ENCODE results near the gene PTPRB. TPM values are rescaled to one million over a fixed set of nuclear protein-coding genes. Genes with fewer than 3 reads are reported as not detected.

The PTPRB gene
- total and polyA plus RNA-seq, 2 of the 4 experiments (the other 2 are of a cell fraction): 4.1 to 6.5 TPM

GRCh38 chr12:70627677-70628076, 9.6 kb downstream of the PTPRB start:
- WGBS, 2 experiments (ENCODE audit: extremely low coverage in 2 of 2, insufficient read length in 1 of 2): no CpG with 5 or more reads among the region's 5 CpGs
- H3K23ac ChIP-seq (ENCODE audit: low read depth, low read length): no peak overlapping the region
- H3K4me1 ChIP-seq (ENCODE audit: control insufficient read depth, insufficient read depth, low read length): no peaks in the 10 kb centered on the region
- TF ChIP-seq FOS (IDR thresholded peaks at IDR 0.05; ENCODE audit: low read depth, low read length) (no peak), MXI1 (IDR thresholded peaks at IDR 0.05; ENCODE audit: borderline replicate concordance, low read depth, low read length) (no peak), MAFK (IDR thresholded peaks at IDR 0.05; ENCODE audit: low read depth, low read length) (no peak), BHLHE40 (IDR thresholded peaks at IDR 0.05; ENCODE audit: low read depth, low read length) (no peak), USF2 (IDR thresholded peaks at IDR 0.05; ENCODE audit: low read depth, low read length) (no peak), NFE2L2 (IDR thresholded peaks at IDR 0.05; ENCODE audit: low read depth, low read length) (no peak), CEBPB (IDR thresholded peaks at IDR 0.05; ENCODE audit: low read depth, low read length) (no peak), POLR2A (IDR thresholded peaks at IDR 0.05; ENCODE audit: low read depth, low read length) (no peak), CTCF (conservative IDR thresholded peaks at IDR 0.05; ENCODE audit: low read depth, low read length) (no peak), RFX5 (IDR thresholded peaks at IDR 0.05; ENCODE audit: low read depth, low read length) (no peak), RAD21 (IDR thresholded peaks at IDR 0.05; ENCODE audit: low read length) (no peak), MAZ (IDR thresholded peaks at IDR 0.05; ENCODE audit: borderline replicate concordance, low read depth, low read length) (no peak), RCOR1 (IDR thresholded peaks at IDR 0.05; ENCODE audit: insufficient replicate concordance, low read length) (no peak), ELK1 (IDR thresholded peaks at IDR 0.05; ENCODE audit: borderline replicate concordance, low read depth, low read length) (no peak), CHD1 (IDR thresholded peaks at IDR 0.05; ENCODE audit: low read depth, low read length) (no peak), SMC3 (IDR thresholded peaks at IDR 0.05; ENCODE audit: low read depth, low read length) (no peak)
- H4K91ac ChIP-seq (ENCODE audit: insufficient read depth, low read depth, low read length): no peak overlapping the region
- dilution Hi-C loops (cut with HindIII; ENCODE audit: low sequenced_read_pairs, unreplicated experiment) (no loop called here), in situ Hi-C loops (cut with MboI; ENCODE audit: low sequenced_read_pairs) (no loop called here), intact Hi-C loops (cut with micrococcal nuclease) (no loop called here)
- H4K5ac ChIP-seq (ENCODE audit: low read depth, low read length): no peak overlapping the region
- no peak overlapping the region for H2BK20ac ChIP-seq (ENCODE audit: low read depth, low read length)
- no peak overlapping the region for H2AFZ ChIP-seq (replicated peaks; ENCODE audit: low read length, poor library complexity)
- H3K27ac ChIP-seq (ENCODE audit: insufficient read depth, low read length): no peak overlapping the region
- no peaks in the 10 kb centered on the region for H3K9me1 ChIP-seq (ENCODE audit: insufficient read depth, low read length)
- BruUV-seq (replicated peaks): no TSS peak
- H3K4ac ChIP-seq (ENCODE audit: low read depth, low read length): no peak overlapping the region
- DNase-seq (no peak), ATAC-seq (ENCODE audit: low read depth) (no peak)
- no peaks in the 10 kb centered on the region for H4K20me1 ChIP-seq (ENCODE audit: insufficient read depth, low read length)
- H3K4me3 ChIP-seq (ENCODE audit: insufficient read depth, low read depth, low read length): peak overlapping the region; percentile 5; the same call in 1 of the 2 replicates
- H3K18ac ChIP-seq (ENCODE audit: low read depth, low read length): no peak overlapping the region
- H3K14ac ChIP-seq (replicated peaks; ENCODE audit: low read depth, low read length): no peak overlapping the region
- no peak overlapping the region for H3K9ac ChIP-seq (ENCODE audit: low read depth, low read length)
- H3K36me3 ChIP-seq (ENCODE audit: control insufficient read depth, insufficient read depth, low read length): no peaks in the 10 kb centered on the region
- CTCF ChIA-PET: no interaction called here
- no peak overlapping the region for H2BK120ac ChIP-seq (ENCODE audit: low read depth, low read length)
- no peak overlapping the region for H2AK5ac ChIP-seq (ENCODE audit: low read depth, low read length)
- no peak overlapping the region for H3K56ac ChIP-seq (ENCODE audit: extremely low read depth, insufficient read depth, low read length)
- H4K8ac ChIP-seq (ENCODE audit: low read depth in 2 of 2, low read length in 2 of 2): no peak overlapping the region
- no peak overlapping the region for H2AK9ac ChIP-seq (replicated peaks; ENCODE audit: low read depth, low read length, poor library complexity)
- no peaks in the 10 kb centered on the region for H3K9me3 ChIP-seq (ENCODE audit: control insufficient read depth, insufficient read depth, low read length)
- peak overlapping the region; percentile 74; the same call in 1 of the 2 replicates for H3K4me2 ChIP-seq (ENCODE audit: low read depth, low read length)
- no peak overlapping the region for H2BK15ac ChIP-seq (ENCODE audit: low read depth, low read length)
- H3K79me1 ChIP-seq (ENCODE audit: low read depth in 1 of 2, low read length in 2 of 2): no peaks in the 10 kb centered on the region
- POLR2A ChIA-PET (ENCODE audit: unreplicated experiment): no interaction called here
- H3K27me3 ChIP-seq (ENCODE audit: control insufficient read depth, insufficient read depth, low read length): no peaks in the 10 kb centered on the region; the same call in 1 of the 2 replicates
- no peak overlapping the region for H2BK5ac ChIP-seq (ENCODE audit: low read depth, low read length, poor library complexity, severe bottlenecking)
